Measurements from ENCODE around the gene PSME1.

Gene PSME1

GRCh38 chr14:24146978-24147760 is 11.2 kb downstream of the PSME1 start, which contains the start of gene RNF31:
Gene RNF31 (plus strand): TSS chr14:24147498. CDS start chr14:24147699, 201 bp downstream.
- DNase-seq (ENCODE audit: low spot score) = peak; percentile 97

DNA sequence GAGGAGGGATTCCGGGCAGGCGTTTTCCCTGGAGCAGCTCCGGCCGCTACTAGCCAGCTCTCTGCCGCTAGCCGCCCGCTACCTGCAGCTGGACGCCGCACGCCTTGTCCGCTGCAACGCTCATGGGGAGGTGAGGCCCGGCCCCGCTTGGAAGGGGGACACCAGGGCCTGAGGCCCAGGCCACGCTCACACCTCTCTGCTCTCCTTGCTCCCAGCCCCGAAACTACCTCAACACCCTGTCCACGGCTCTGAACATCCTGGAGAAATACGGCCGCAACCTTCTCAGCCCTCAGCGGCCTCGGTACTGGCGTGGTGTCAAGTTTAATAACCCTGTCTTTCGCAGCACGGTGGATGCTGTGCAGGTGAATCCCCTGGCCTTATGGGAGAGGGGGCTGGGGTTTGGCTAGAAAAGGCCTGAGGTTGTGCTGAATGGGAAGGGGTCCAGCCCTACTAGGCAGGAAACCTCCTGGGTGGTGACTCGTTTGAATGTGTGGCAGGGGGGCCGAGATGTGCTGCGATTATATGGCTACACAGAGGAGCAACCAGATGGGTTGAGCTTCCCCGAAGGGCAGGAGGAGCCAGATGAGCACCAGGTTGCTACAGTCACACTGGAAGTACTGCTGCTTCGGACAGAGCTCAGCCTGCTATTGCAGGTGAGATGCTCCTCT is 11.9 kb downstream of the PSME1 start:
- no peak for DNase-seq (ENCODE audit: low spot score)

DNA sequence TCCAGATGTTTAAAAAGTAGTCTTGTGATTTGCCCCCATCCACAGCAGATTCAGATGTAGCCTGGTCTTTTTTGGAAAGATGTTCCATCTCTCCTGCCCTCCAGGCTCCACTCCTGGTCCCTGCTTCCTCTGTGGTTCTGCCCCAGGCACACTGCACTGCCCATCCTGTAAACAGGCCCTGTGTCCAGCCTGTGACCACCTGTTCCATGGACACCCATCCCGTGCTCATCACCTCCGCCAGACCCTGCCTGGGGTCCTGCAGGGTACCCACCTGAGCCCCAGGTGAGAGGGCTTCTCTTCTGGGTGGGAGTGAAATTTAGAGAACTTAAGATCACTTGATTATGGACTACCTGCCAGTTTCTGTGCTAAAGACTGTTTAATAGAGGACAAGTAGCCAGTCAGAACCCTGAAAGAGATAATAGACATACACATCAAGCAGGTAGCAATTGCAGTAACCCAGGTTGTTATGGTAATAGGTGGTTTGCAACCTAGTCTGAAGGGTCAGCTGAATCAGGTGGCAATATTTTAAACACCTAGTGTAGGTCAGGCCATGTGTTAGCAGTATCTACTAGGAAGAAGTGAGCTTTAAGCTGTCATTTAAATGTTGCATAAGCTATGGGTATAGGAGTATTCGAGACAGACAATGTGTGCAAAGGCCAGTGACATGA is 13.4 kb downstream of the PSME1 start:
- no peak for DNase-seq (ENCODE audit: low spot score)

- no peak for DNase-seq (ENCODE audit: low spot score)
Observed at GRCh38 chr14:24150061-24150460, 14.1 kb downstream of the PSME1 start.

DNA sequence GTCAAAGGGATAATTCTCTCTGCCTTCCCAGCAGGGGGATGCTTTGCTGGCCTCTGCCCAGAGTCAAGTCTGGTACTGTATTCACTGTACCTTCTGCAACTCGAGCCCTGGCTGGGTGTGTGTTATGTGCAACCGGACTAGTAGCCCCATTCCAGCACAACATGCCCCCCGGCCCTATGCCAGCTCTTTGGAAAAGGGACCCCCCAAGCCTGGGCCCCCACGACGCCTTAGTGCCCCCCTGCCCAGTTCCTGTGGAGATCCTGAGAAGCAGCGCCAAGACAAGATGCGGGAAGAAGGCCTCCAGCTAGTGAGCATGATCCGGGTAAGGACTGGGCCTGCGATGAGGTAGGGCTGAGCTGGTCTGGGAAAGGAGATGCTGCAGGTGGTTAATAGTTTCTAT is 14.6 kb downstream of the PSME1 start:
- no peak for DNase-seq (ENCODE audit: low spot score)

- DNase-seq (ENCODE audit: low spot score) = no peak
Observed at GRCh38 chr14:24150993-24151392, 15.0 kb downstream of the PSME1 start.

- DNase-seq (ENCODE audit: low spot score) = no peak
Observed at GRCh38 chr14:24151404-24152080, 15.5 kb downstream of the PSME1 start.

GRCh38 chr14:24155100-24155499 is 19.1 kb downstream of the PSME1 start:
- DNase-seq (ENCODE audit: low spot score) = no peak

DNA sequence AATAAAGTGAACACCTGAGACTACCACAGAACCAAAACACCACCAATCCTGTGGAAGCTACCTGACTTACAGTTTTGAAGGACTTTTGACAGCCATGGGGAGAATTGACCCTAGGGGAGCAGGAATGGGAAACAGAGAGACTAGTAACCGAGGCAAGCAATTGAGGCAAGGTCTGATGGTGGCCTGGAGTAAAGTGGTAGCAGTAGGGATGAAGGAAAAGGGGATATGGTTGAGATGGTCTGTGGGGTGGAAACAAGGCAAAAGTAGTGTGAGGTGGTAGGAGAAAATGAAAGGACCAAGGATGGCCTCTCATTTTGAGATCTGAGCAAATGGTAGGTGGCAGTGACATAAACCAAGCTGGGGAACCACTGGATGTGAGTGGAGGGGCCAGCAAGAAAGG is 20.8 kb downstream of the PSME1 start:
- no peak for DNase-seq (ENCODE audit: low spot score)

- DNase-seq (ENCODE audit: low spot score) = no peak
Observed at GRCh38 chr14:24157331-24157730, 21.3 kb downstream of the PSME1 start.

DNA sequence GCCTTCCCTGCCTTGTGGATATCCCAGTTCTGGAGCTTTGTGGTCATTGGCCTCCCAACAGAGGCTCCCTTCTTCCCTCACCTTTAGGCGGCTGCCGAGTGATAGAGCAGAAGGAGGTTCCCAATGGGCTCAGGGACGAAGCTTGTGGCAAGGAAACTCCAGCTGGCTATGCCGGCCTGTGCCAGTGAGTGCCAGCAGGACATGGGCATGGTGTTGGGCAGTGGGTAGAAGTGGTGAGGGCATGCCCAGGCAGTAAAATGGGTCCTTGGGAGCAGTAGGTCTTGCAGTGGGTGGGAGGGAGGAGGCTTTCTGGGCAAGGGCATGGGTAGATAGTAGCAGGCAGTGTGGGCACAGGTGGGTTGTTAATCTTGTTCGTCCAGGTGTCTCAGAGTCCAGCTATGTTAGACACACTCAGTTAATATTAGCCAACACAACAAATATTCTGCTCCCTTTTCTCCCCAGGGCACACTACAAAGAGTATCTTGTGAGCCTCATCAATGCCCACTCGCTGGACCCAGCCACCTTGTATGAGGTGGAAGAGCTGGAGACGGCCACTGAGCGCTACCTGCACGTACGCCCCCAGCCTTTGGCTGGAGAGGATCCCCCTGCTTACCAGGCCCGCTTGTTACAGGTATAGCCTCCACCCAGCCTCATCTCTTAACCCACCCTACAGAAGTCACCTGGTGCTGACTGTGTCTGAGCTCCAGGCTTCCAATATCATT is 23.9 kb downstream of the PSME1 start:
- no peak for DNase-seq (ENCODE audit: low spot score)

DNA sequence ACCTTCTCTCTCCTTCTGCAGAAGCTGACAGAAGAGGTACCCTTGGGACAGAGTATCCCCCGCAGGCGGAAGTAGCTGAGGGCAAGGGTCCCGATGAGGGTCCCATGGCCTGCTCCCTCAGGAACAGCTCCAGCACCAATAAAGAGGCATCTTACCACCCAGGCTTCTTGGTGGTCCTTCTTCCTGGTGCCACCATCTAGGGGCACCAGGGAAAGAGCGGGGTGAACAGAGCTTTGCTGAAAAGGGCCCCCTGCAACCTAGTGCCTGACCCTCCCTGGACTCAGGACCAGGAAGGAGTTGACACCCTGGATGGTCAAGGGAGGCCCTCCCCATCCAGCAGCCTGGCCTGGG is 24.5 kb downstream of the PSME1 start:
- no peak for DNase-seq (ENCODE audit: low spot score)

- DNase-seq (ENCODE audit: low spot score) = peak; percentile 96
Observed at GRCh38 chr14:24160850-24161804, 25.1 kb downstream of the PSME1 start, which contains the start of gene IRF9. Gene IRF9 (plus strand): TSS chr14:24161265. CDS start chr14:24162145, 880 bp downstream.

DNA sequence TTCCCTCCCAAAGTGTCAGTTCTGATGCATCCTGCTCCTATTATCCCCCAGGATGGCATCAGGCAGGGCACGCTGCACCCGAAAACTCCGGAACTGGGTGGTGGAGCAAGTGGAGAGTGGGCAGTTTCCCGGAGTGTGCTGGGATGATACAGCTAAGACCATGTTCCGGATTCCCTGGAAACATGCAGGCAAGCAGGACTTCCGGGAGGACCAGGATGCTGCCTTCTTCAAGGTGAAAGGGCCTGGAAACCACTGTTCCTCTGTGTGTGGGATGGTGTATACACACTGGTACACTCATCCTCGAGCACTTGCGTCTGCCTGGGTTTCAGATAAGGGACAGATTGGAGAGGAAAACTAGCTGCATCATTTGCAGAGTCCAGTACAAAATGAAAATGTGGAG is 26.1 kb downstream of the PSME1 start:
- peak; percentile 57 for DNase-seq (ENCODE audit: low spot score)

DNA sequence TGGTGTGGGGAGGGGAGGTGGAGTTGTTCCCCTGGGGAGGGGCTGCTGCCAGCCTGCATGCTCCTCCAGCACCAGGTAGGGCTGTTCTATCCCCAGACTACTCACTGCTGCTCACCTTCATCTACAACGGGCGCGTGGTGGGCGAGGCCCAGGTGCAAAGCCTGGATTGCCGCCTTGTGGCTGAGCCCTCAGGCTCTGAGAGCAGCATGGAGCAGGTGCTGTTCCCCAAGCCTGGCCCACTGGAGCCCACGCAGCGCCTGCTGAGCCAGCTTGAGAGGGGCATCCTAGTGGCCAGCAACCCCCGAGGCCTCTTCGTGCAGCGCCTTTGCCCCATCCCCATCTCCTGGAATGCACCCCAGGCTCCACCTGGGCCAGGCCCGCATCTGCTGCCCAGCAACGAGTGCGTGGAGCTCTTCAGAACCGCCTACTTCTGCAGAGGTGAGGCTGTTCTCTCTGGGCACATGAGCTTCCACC is 28.6 kb downstream of the PSME1 start:
- DNase-seq (ENCODE audit: low spot score) = no peak

- DNase-seq (ENCODE audit: low spot score) = no peak
Observed at GRCh38 chr14:24165785-24166184, 29.8 kb downstream of the PSME1 start.

GRCh38 chr14:24167469-24168114 is 31.6 kb downstream of the PSME1 start:
- DNase-seq (ENCODE audit: low spot score) = no peak

- DNase-seq (ENCODE audit: low spot score) = no peak
Observed at GRCh38 chr14:24171422-24172260, 35.6 kb downstream of the PSME1 start, which contains the start of gene REC8. Gene REC8 (plus strand): TSS chr14:24172080. CDS start chr14:24172553, 473 bp downstream.
